HepG2 (cell line): ENCODE results near the gene SLC10A2. TPM values are rescaled to one million over a fixed set of nuclear protein-coding genes. Genes with fewer than 3 reads are reported as not detected.

Source experiments
- ATAC-seq: fragments of 200-7000 bp; cut with Tn5 transposase; 3 replicates; pipeline ENCODE4 v1.9.1; 2020; ENCODE audit warnings: mild to moderate bottlenecking, moderate library complexity
- BruUV-seq: library from RNA; stranded (reverse); fragments of 400-500 nt; replicated peaks from 2 replicates; lab custom pipeline; 2021; lab: Mats Ljungman, UMichigan
- CTCF ChIA-PET: fragments of 300-600 bp; formaldehyde crosslinking; extraction: SDS; loops from one replicate; lab custom pipeline; 2021; ENCODE audit warnings: low total read pairs, inconsistent platforms, low intra/inter-chr PET ratio; lab: Yijun Ruan, JAX
- POLR2A ChIA-PET: fragments of 350-600 bp; sonication (Branson Sonifier 250); formaldehyde crosslinking; loops from one replicate; lab custom pipeline; 2020; ENCODE audit warnings: antibody characterized with exemption, inconsistent platforms; lab: Yijun Ruan, JAX
- DNase-seq: peaks from one replicate; pipeline ENCODE4 v3.0.0-alpha.2; 2015; ENCODE audit warnings: low spot score
- FAIRE-seq: peaks from 3 replicates; lab custom pipeline; 2011; peaks lifted over from hg19 to GRCh38; lab: Jason Lieb, UNC
- H2AFZ ChIP-seq: one replicate; pipeline ENCODE4 v1.6.1; 2011; ENCODE audit warnings: low read length, inconsistent platforms
- H3K27ac ChIP-seq: fragments of 300-600 bp; 3 replicates; pipeline ENCODE4 v1.8.0; 2011; ENCODE audit warnings: mixed run types, mild to moderate bottlenecking, mixed read lengths, low read length, inconsistent platforms; ENCODE audit not compliant: insufficient read depth; ENCODE audit errors: extremely low read length
- H3K27me3 ChIP-seq, 2 experiments: fragments of 200-600 bp in 1 of 2; 2 replicates in 1 of 2; 3 replicates in 1 of 2; pipeline versions ENCODE4 v1.6.0 to v1.8.0; 2011; ENCODE audit warnings: low read length in 2 of 2, mild to moderate bottlenecking in 2 of 2, moderate library complexity in 2 of 2, inconsistent platforms in 1 of 2; ENCODE audit not compliant: insufficient read depth in 2 of 2, control insufficient read depth in 1 of 2
- H3K36me3 ChIP-seq, 2 experiments: fragments of 200-600 bp in 1 of 2; replicated peaks in 1 of 2; 2 replicates in 1 of 2; 3 replicates in 1 of 2; pipeline versions ENCODE4 v1.5.1 to v1.8.0; 2011; ENCODE audit warnings: low read length in 2 of 2, inconsistent platforms in 1 of 2; ENCODE audit not compliant: insufficient read depth in 2 of 2, control insufficient read depth in 1 of 2
- H3K4me1 ChIP-seq: 2 replicates; pipeline ENCODE4 v1.5.1; 2012; ENCODE audit warnings: low read length, inconsistent platforms; ENCODE audit not compliant: insufficient read depth
- H3K4me2 ChIP-seq: 2 replicates; pipeline ENCODE4 v1.6.0; 2011; ENCODE audit warnings: low read depth, low read length, inconsistent platforms
- H3K4me3 ChIP-seq, 3 experiments: fragments of 200-600 bp in 1 of 3; sonication (generic), shearing (Covaris generic) in 1 of 3; replicated peaks in 1 of 3; 2 replicates each; pipeline ENCODE4 v1.5.1; 2011 to 2016; ENCODE audit warnings: low read length in 3 of 3, inconsistent platforms in 2 of 3, low read depth in 2 of 3, mild to moderate bottlenecking in 2 of 3, control low read depth in 1 of 3, mixed read lengths in 1 of 3; ENCODE audit not compliant: insufficient read depth in 1 of 3
- H3K79me2 ChIP-seq: one replicate; pipeline ENCODE4 v1.6.1; 2011; ENCODE audit warnings: low read length, inconsistent platforms; ENCODE audit not compliant: insufficient read depth
- H3K9ac ChIP-seq: 2 replicates; pipeline ENCODE4 v1.6.0; 2011; ENCODE audit warnings: mild to moderate bottlenecking, low read depth, low read length, inconsistent platforms; ENCODE audit not compliant: insufficient read depth
- H3K9me3 ChIP-seq: 2 replicates; pipeline ENCODE4 v1.5.1; 2012; ENCODE audit warnings: mild to moderate bottlenecking, low read length
- H4K20me1 ChIP-seq: 2 replicates; pipeline ENCODE4 v1.6.0; 2011; ENCODE audit warnings: inconsistent platforms, mild to moderate bottlenecking, low read length, moderate library complexity; ENCODE audit not compliant: insufficient read depth
- CEBPB ChIP-seq: IDR thresholded peaks from 2 replicates; pipeline ENCODE4 v1.6.1; 2011; ENCODE audit warnings: low read depth, low read length, improper control_type of control experiment, borderline replicate concordance
- RFX1 ChIP-seq: fragments of 450-650 bp; IDR thresholded peaks from 2 replicates; pipeline ENCODE4 v1.6.1; 2017
- WGBS: methylation state at CpG from one replicate; pipeline ENCODE4 v1.1.6; 2017; ENCODE audit warnings: low lambda C conversion rate; 5-methylcytosine and 5-hydroxymethylcytosine counted together
- in situ Hi-C: cut with HindIII; loops from 2 replicates; pipeline ENCODE4 v1.10.0; 2017; ENCODE audit warnings: low pct_unique_long_range_greater_than_20kb; ENCODE audit not compliant: extremely low pct_ligation_motif_present
- intact Hi-C: fragments of 100-400 bp; cut with micrococcal nuclease; formaldehyde crosslinking; loops from one replicate; pipeline ENCODE4 v1.10.0; 2022; ENCODE audit not compliant: unreplicated experiment
- polyA plus RNA-seq, 8 experiments: library from polyadenylated mRNA; depleted of rRNA in 3 of 8; stranded (reverse) in 7 of 8; unstranded in 1 of 8; fragments of >200 nt; fragmentation: Illumina TruSeq in 4 of 8; extraction: Trizol in 4 of 8; gene quantifications; 2 replicates each; pipeline versions ENCODE4 v1.2.1 to v1.2.3, GENCODE V29; 2011 to 2016; ENCODE audit warnings: low read depth in 4 of 8, missing spikeins in 1 of 8, mixed read lengths in 1 of 8; ENCODE audit not compliant: insufficient read depth in 1 of 8
- total RNA-seq, 5 experiments: library from RNA; depleted of rRNA; stranded (reverse); fragments of >200 nt; fragmentation: Illumina TruSeq; extraction: Trizol; gene quantifications; 2 replicates each; pipeline ENCODE4 v1.2.3, GENCODE V29; 2016; ENCODE audit warnings: low read depth in 1 of 5
- TF ChIP-seq, protein P1 (sequence below): IDR thresholded peaks from 2 replicates; pipeline ENCODE4 v1.6.1; 2016

Gene SLC10A2
- total and polyA plus RNA-seq, 2 of the 13 experiments (the other 11 are each of a cell fraction or from before 2014, with no cell fraction given) = not detected

GRCh38 chr13:103066781-103067345, 646 bp upstream of the SLC10A2 start:
- no TSS peak for BruUV-seq
- no peak for TF ChIP-seq CEBPB
- TF ChIP-seq, protein P1, sequence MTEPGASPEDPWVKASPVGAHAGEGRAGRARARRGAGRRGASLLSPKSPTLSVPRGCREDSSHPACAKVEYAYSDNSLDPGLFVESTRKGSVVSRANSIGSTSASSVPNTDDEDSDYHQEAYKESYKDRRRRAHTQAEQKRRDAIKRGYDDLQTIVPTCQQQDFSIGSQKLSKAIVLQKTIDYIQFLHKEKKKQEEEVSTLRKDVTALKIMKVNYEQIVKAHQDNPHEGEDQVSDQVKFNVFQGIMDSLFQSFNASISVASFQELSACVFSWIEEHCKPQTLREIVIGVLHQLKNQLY = no peak
- TF ChIP-seq RFX1 = peak; percentile 18; the same call in 1 of the 2 replicates
- Histone ChIP-seq H2AFZ (no peak overlapping the region), H3K4me1 (no peaks in the 10 kb centered on the region), H3K4me3 (no peak overlapping the region), H3K27me3 (no peaks in the 10 kb centered on the region), H4K20me1 (no peaks in the 10 kb centered on the region), H3K4me2 (no peak overlapping the region), H3K9ac (no peak overlapping the region), H3K36me3 (no peaks in the 10 kb centered on the region), H3K27ac (no peak overlapping the region), H3K79me2 (no peaks in the 10 kb centered on the region), H3K9me3 (no peaks in the 10 kb centered on the region)
- POLR2A ChIA-PET = no interaction called here
- in situ Hi-C loops = no loop called here
- ATAC-seq (no peak), FAIRE-seq (no peak), DNase-seq (no peak)
- CTCF ChIA-PET = no interaction called here
- 10% methylated on average over 3 of the region's 3 CpGs for WGBS
- intact Hi-C loops = no loop called here

DNA sequence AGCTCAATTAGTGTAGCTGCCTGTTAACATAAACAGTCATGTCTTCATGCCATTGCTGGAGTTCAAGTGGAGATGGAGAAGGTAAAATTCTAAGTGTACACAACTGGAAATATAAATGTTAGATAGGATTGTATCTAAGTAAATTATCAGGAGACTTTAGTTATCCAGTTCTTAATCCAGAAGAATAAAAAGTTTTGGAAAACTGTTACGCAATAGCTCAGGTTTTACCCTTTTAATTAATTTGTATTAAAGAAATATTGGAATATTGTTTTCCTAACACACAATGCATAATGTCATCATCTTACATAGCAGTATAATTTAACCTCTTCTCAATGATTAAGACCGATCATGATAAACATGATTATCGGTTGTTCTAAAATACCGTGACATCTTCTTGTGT, 2.8 kb downstream of the SLC10A2 start:
- Histone ChIP-seq H3K79me2 (no peaks in the 10 kb centered on the region), H3K36me3 (no peaks in the 10 kb centered on the region), H3K9me3 (no peaks in the 10 kb centered on the region), H2AFZ (no peak overlapping the region), H3K27ac (no peak overlapping the region), H3K27me3 (no peaks in the 10 kb centered on the region), H3K4me2 (no peak overlapping the region), H3K9ac (no peak overlapping the region), H4K20me1 (no peaks in the 10 kb centered on the region), H3K4me3 (no peak overlapping the region), H3K4me1 (no peaks in the 10 kb centered on the region)
- DNase-seq = no peak
- POLR2A ChIA-PET = no interaction called here
- in situ Hi-C loops = no loop called here
- no TSS peak for BruUV-seq
- FAIRE-seq = no peak
- 54% methylated on average over 4 of the region's 4 CpGs for WGBS
- CTCF ChIA-PET = no interaction called here
- no peak for TF ChIP-seq RFX1
- TF ChIP-seq CEBPB = peak; percentile 45; the same call in 1 of the 2 replicates
- no peak for ATAC-seq
- intact Hi-C loops = no loop called here
